HFF-Myc (cell line): ENCODE results near the gene NLRC5.

Source experiments
- DNase-seq: peaks from one replicate; pipeline ENCODE4 v3.0.0-alpha.2; 2011; ENCODE audit warnings: low read depth; ENCODE audit errors: extremely low read depth
- H3K4me3 ChIP-seq: replicated peaks from 2 replicates; pipeline ENCODE4 v1.5.1; 2011; ENCODE audit warnings: low read depth, mild to moderate bottlenecking, control low read depth, low read length
- CTCF ChIP-seq: IDR thresholded peaks from 2 replicates; pipeline ENCODE4 v1.5.1; 2012; ENCODE audit warnings: mild to moderate bottlenecking, low read depth, low read length, control low read depth; ENCODE audit errors: missing control alignments

The NLRC5 gene

GRCh38 chr16:56961386-56961785 lies 28.0 kb upstream of the NLRC5 start:
- H3K4me3 ChIP-seq: no peak overlapping the region
- no peak for DNase-seq
- no peak for TF ChIP-seq CTCF

- no peak within 1 kb of the TSS for H3K4me3 ChIP-seq
- TF ChIP-seq CTCF: no peak
- DNase-seq: no peak
Observed at GRCh38 chr16:56961851-56962281, 27.5 kb upstream of the NLRC5 start, which contains the start of gene CETP. Gene CETP, plus strand, starts transcription at chr16:56961950. Its CDS starts 30 bp downstream, at chr16:56961980.

GRCh38 chr16:56964243-56965148 lies 24.9 kb upstream of the NLRC5 start:
- DNase-seq: peak; percentile 39
- H3K4me3 ChIP-seq: no peak overlapping the region
- TF ChIP-seq CTCF: peak; percentile 94

GRCh38 chr16:56965149-56966092 lies 23.9 kb upstream of the NLRC5 start:
- no peak for TF ChIP-seq CTCF
- no peak for DNase-seq
- no peak overlapping the region for H3K4me3 ChIP-seq

- no peak overlapping the region for H3K4me3 ChIP-seq
- DNase-seq: no peak
- TF ChIP-seq CTCF: no peak
Observed at GRCh38 chr16:56966093-56966475, 23.3 kb upstream of the NLRC5 start.

- DNase-seq: no peak
- no peak overlapping the region for H3K4me3 ChIP-seq
- TF ChIP-seq CTCF: no peak
Observed at GRCh38 chr16:56967733-56968132, 21.6 kb upstream of the NLRC5 start.
